22Rv1 (cell line): ENCODE results near the gene RTCB.

Experiments
- CTCF ChIP-seq: fragments of 450-650 bp; IDR thresholded peaks from 2 replicates; pipeline ENCODE4 v1.5.1; 2017; ENCODE audit warnings: mild to moderate bottlenecking
- ZFX ChIP-seq: fragments of 450-650 bp; IDR thresholded peaks from 2 replicates; pipeline ENCODE4 v1.6.1; 2017; ENCODE audit warnings: antibody characterized with exemption, borderline replicate concordance

- no peak for TF ChIP-seq CTCF
- no peak for TF ChIP-seq ZFX
Observed at GRCh38 chr22:32457031-32457430, 45.0 kb upstream of the RTCB start.
